ENCODE results near the gene NANOS3. TPM values are rescaled to one million over a fixed set of nuclear protein-coding genes. Genes with fewer than 3 reads are reported as not detected.

Gene NANOS3
- total RNA-seq, 1 experiment from 2014 or later: not detected

DNA sequence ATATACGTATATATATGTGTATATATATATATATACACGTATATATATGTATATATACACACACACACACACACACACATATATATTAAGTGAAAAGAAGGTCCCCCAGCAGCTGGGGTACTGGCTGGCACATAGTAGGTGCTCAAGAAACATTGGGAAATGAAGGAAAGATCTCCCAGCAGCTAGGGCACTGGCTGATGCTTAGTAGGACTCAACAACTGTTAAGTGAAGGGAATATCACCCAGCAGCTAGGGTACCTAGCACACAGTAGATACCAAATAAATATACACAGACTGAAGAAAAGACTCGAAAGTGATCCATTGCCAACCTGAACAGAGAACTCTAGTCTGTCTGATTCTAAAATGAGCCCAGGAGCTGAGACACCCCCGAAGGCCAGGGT is 49.1 kb downstream of the NANOS3 start:
- DNase-seq (ENCODE audit: low read depth, low spot score): no peak
- in situ Hi-C loops (cut with HindIII; ENCODE audit: low pct_unique_long_range_greater_than_20kb, low sequenced_read_pairs): no loop called here

DNA sequence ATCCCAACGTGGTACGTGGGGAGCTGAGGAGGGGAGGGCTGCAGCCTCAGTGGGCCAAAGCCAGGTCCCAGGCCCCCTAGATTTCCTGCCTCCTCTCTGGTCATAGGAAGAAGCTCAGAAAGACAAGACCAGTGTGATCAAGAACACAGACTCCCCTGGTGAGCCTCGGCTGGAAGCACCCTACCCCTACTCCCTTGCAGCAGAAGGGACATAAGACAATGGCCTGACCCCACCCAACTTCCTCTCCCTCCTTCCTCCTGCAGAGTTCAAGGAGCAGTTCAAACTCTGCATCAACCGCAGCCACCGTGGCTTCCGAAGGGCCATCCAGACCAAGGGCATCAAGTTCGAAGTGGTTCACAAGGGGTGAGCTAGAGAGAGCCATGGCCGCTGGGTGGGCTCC is 49.8 kb downstream of the NANOS3 start:
- no peak for DNase-seq (ENCODE audit: low read depth, low spot score)
- in situ Hi-C loops (cut with HindIII; ENCODE audit: low pct_unique_long_range_greater_than_20kb, low sequenced_read_pairs): no loop called here

DNA sequence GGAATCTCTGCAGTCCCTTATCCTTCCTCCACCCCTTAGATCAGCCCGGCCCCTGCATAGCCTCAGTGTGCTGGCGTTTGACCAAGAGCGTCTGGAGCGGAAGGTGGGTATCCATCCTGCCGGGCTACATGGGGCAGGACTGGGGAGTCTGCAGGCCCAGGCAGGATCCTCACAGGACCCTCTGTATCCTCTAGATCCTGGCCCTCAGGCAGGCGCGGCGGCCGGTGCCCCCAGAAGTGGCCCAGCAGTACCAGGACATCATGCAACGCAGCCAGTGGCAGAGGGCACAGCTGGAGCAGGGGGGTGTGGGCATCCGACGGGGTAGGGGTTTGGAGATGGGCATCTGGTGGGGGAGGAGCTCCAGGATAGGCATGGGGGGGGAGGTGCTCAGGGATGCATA is 52.4 kb downstream of the NANOS3 start:
- DNase-seq (ENCODE audit: low read depth, low spot score): no peak

DNA sequence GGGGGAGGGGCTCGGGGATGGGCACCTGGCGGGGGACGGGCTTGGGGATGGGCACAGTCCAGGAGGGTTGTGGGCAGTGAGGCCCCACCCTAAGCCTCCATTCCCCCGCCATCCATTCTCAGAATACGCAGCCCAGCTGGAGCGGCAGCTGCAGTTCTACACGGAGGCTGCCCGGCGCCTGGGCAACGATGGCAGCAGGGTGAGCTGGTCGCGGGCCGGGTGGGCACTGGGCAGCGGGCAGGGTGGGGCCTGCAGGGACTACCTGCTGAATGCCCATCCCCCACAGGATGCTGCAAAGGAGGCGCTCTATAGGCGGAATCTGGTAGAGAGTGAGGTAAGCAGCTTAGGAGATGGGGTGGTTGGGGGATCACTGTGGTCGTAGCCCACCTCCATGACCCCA is 53.0 kb downstream of the NANOS3 start:
- in situ Hi-C loops (cut with HindIII; ENCODE audit: low pct_unique_long_range_greater_than_20kb, low sequenced_read_pairs): no loop called here

More for the DNA sequence above, 52.4 kb downstream of the NANOS3 start:
- in situ Hi-C loops (cut with HindIII; ENCODE audit: low pct_unique_long_range_greater_than_20kb, low sequenced_read_pairs): no loop called here

More for the DNA sequence above, 53.0 kb downstream of the NANOS3 start:
- DNase-seq (ENCODE audit: low read depth, low spot score): no peak

Small RNA genes lying within 50 kb of the gene (small RNA-seq; reads per million reads assigned to genes)
- 0 to 0.48 reads per million in 2 experiments for gene MIR181C
- gene MIR181D: 0.06 to 0.86 reads per million in 2 experiments

Other genes with a start within 250 kb of the NANOS3 start
- 15.3 and 17.8 TPM in 2 replicates for gene MRI1, start 112.6 kb upstream of the NANOS3 start, total RNA-seq (2014; rRNA removed; shearing (Covaris generic))
- gene C19orf53, start 102.7 kb upstream of the NANOS3 start, total RNA-seq (2014; rRNA removed; shearing (Covaris generic)): 175 and 179 TPM in 2 replicates
- 1.3 and 1.4 TPM in 2 replicates for gene ZSWIM4, start 81.7 kb upstream of the NANOS3 start, total RNA-seq (2014; rRNA removed; shearing (Covaris generic))
- 0.56 and 1.1 TPM in 2 replicates for gene BRME1, start 29.0 kb downstream of the NANOS3 start, total RNA-seq (2014; rRNA removed; shearing (Covaris generic))
- gene CC2D1A, start 29.1 kb downstream of the NANOS3 start, total RNA-seq (2014; rRNA removed; shearing (Covaris generic)): 10.5 and 11.0 TPM in 2 replicates
- gene PODNL1, start 61.3 kb downstream of the NANOS3 start, total RNA-seq (2014; rRNA removed; shearing (Covaris generic)): not detected in 2 replicates
- 8.3 and 9.3 TPM in 2 replicates for gene DCAF15, start 75.4 kb downstream of the NANOS3 start, total RNA-seq (2014; rRNA removed; shearing (Covaris generic))
- gene RFX1, start 129.2 kb downstream of the NANOS3 start, total RNA-seq (2014; rRNA removed; shearing (Covaris generic)): 0.87 and 0.90 TPM in 2 replicates
- not detected in 2 replicates for gene RLN3, start 151.0 kb downstream of the NANOS3 start, total RNA-seq (2014; rRNA removed; shearing (Covaris generic))
- gene IL27RA, start 154.6 kb downstream of the NANOS3 start, total RNA-seq (2014; rRNA removed; shearing (Covaris generic)): 2.6 and 4.3 TPM in 2 replicates
- not detected in 2 replicates for gene PALM3, start 184.9 kb downstream of the NANOS3 start, total RNA-seq (2014; rRNA removed; shearing (Covaris generic))
- 0.53 and 0.77 TPM in 2 replicates for gene MISP3, start 195.7 kb downstream of the NANOS3 start, total RNA-seq (2014; rRNA removed; shearing (Covaris generic))
- not detected in 2 replicates for gene C19orf67, start 208.6 kb downstream of the NANOS3 start, total RNA-seq (2014; rRNA removed; shearing (Covaris generic))
- 17.2 and 25.9 TPM in 2 replicates for gene SAMD1, start 213.6 kb downstream of the NANOS3 start, total RNA-seq (2014; rRNA removed; shearing (Covaris generic))
- 15.3 and 19.7 TPM in 2 replicates for gene PRKACA, start 240.6 kb downstream of the NANOS3 start, total RNA-seq (2014; rRNA removed; shearing (Covaris generic))